ENCODE measurements around the gene PELI1.

DNA sequence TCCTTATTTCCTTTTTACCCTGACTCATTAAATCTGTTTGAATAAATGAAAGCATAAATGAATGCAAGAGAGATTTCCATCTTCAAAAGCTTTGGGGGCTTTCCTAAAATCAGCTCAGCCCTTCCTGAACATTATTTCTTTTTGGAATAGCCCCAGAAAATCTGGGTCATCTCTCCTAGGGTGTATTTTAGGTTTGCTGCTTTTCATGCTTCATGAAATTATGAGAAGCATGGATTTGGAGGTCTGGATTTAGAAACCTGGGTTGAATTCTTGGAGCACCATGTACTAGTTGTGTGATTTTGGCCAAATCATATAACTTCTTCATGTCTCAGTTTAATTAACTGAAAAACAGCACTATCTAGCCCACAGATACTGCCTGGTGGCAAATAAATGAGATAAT lies 24.0 kb upstream of the PELI1 start:
- TF ChIP-seq, protein P1, sequence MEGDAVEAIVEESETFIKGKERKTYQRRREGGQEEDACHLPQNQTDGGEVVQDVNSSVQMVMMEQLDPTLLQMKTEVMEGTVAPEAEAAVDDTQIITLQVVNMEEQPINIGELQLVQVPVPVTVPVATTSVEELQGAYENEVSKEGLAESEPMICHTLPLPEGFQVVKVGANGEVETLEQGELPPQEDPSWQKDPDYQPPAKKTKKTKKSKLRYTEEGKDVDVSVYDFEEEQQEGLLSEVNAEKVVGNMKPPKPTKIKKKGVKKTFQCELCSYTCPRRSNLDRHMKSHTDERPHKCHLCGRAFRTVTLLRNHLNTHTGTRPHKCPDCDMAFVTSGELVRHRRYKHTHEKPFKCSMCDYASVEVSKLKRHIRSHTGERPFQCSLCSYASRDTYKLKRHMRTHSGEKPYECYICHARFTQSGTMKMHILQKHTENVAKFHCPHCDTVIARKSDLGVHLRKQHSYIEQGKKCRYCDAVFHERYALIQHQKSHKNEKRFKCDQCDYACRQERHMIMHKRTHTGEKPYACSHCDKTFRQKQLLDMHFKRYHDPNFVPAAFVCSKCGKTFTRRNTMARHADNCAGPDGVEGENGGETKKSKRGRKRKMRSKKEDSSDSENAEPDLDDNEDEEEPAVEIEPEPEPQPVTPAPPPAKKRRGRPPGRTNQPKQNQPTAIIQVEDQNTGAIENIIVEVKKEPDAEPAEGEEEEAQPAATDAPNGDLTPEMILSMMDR (conservative IDR thresholded peaks at IDR 0.05 in 1 of 2, IDR thresholded peaks at IDR 0.05 in 1 of 2; ENCODE audit: extremely low read depth in 1 of 2, insufficient read depth in 1 of 2, low read depth in 1 of 2, low read length in 2 of 2) = no peak
- TF ChIP-seq EZH2 (IDR thresholded peaks at IDR 0.05; ENCODE audit: borderline replicate concordance, low read length) = no peak

Measured in mammary epithelial cell (primary cell).